Skeletal muscle tissue (tissue), 4 donors: ENCODE measurements around the gene ZBTB47. TPM values are rescaled to one million over a fixed set of nuclear protein-coding genes. Genes with fewer than 3 reads are reported as not detected.
A peak's percentile ranks its signal among the peaks of the same experiment; 100 is the strongest.

Experiments used
- H3K27ac ChIP-seq: one replicate; pipeline ENCODE4 v1.7.0; 2013; ENCODE audit warnings: mild to moderate bottlenecking, low read depth, low read length, inconsistent platforms
- H3K27me3 ChIP-seq, 3 donors: one replicate each; pipeline ENCODE4 v1.7.0; 2013; ENCODE audit warnings: low read length in 3 of 3; ENCODE audit not compliant: control insufficient read depth in 3 of 3, insufficient read depth in 3 of 3
- H3K36me3 ChIP-seq, 3 donors: one replicate each; pipeline ENCODE4 v1.7.0; 2013; ENCODE audit warnings: low read length in 3 of 3; ENCODE audit not compliant: control insufficient read depth in 3 of 3, insufficient read depth in 3 of 3
- H3K4me1 ChIP-seq, 3 donors: one replicate each; pipeline ENCODE4 v1.7.0; 2013; ENCODE audit warnings: low read length in 3 of 3, mild to moderate bottlenecking in 3 of 3; ENCODE audit not compliant: control insufficient read depth in 3 of 3, insufficient read depth in 3 of 3
- H3K4me3 ChIP-seq, 3 donors: one replicate each; pipeline ENCODE4 v1.7.0; 2013; ENCODE audit warnings: low read length in 3 of 3
- H3K9ac ChIP-seq, 3 donors: one replicate each; pipeline ENCODE4 v1.7.0; 2013; ENCODE audit warnings: low read length in 3 of 3, mild to moderate bottlenecking in 3 of 3, moderate library complexity in 2 of 3, low read depth in 1 of 3
- H3K9me3 ChIP-seq, 3 donors: one replicate each; pipeline ENCODE4 v1.7.0; 2013; ENCODE audit warnings: low read length in 3 of 3; ENCODE audit not compliant: control insufficient read depth in 3 of 3
- total RNA-seq: library from RNA; depleted of rRNA; stranded (reverse); fragments of >200 nt; gene quantifications from one replicate; pipeline ENCODE4 v1.2.3, GENCODE V29; 2014
- donor health status: Osteomylitis.

ZBTB47 gene
- total RNA-seq, 1 donor from 2014 or later: 21.4 TPM

DNA sequence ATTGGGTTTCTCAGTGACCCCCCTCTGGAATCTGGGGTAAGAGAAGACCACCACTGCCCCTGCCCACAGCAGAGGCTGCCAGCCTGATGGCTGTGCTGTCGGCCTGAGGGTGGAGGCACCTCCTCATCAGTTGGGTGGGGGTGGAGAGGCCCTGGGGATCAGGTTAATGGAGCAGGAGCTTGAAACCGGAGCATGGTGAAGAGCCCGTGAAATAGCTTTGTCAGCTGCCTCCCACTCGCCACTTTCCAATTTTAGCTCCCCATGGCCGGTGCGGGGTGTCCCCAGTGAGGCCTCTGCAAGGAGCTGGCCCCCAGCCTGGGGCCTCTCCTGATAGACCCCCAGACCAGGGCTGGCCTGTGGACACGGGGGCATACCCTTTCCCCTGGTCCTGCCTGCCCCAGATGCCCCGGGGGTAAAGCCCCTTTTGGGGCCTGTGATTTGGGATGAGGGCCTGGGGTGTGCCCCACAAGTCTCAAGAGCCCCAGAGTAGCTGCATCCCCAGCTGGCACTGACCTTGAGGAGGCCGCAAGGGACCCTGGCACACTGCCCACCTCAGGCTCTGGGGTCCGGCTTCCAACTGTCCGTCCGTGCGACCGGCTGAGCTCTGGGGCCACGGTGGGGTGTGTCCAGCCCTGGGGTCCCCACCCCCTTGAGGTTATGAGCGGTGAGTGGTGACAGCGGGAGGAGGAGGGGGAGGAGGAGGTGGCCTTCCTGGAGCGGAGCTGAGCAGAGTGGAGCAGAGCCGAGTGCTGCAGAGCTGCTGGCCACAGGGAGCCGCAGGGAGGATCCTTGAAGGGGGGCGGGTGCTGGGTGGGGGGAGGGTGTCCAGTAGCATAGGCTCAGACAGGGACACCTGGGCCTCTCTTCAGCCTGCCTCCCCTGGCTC is 48.8 kb downstream of the ZBTB47 start, which contains the start of gene HHATL:
Gene HHATL, minus strand, starts transcription at position 733 of the 886 bp plus-strand sequence. CDS start 1,972 bp downstream, outside the sequence.
- peak within 1 kb of the TSS; percentile 98 to 100 (median 99) for H3K9ac ChIP-seq
- peak within 1 kb of the TSS; percentile 100 for H3K27ac ChIP-seq
- peaks cover 64 to 82% (median 72%) of the 10 kb centered on the region in 3 donors for H3K4me1 ChIP-seq
- H3K36me3 ChIP-seq: peaks cover 9 to 19% (median 12%) of the 10 kb centered on the region in 3 donors
- H3K27me3 ChIP-seq: no peaks in the 10 kb centered on the region
- H3K9me3 ChIP-seq: no peaks in the 10 kb centered on the region
- peak within 1 kb of the TSS; percentile 67 to 86 (median 85) for H3K4me3 ChIP-seq

DNA sequence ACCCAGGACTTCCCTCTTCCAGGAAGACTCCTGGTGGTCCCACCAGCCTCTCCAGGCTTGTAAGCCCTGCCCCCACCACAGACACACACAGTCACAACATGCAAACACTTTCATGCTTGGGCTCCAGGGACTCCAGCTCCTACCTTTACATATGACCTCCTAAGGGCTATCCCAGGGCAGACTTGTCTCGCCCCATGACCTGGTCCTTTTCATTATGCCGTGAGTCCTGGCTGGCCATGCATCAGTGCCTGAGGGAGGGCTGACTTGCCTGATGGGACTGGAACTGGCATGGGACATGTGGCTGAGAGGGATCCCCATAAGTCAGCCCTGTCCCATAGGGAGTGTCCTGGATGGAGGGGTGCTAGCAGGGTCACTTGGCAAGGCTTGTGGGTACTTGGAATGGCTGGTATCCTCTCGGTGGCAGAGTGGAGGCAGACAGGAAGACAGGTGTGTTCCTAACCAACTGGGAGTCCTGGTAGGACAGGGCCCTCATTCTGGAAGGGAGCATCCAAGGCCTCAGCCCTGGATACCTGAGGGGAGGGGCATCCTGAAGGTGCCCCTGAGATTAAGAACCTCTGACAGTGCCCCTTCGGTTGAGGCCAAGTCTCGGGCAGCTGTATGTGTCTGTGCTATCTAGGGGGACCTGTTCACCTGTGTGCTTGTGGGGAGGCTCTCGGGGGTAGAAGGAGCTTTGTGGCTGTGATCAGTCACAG is 49.6 kb downstream of the ZBTB47 start:
- H3K4me1 ChIP-seq: peaks cover 62 to 74% (median 64%) of the 10 kb centered on the region in 3 donors
- H3K27me3 ChIP-seq: peaks cover 0 to 3% (median 0%) of the 10 kb centered on the region in 3 donors
- H3K9me3 ChIP-seq: no peaks in the 10 kb centered on the region
- H3K36me3 ChIP-seq: peaks cover 8 to 14% (median 9%) of the 10 kb centered on the region in 3 donors
- peak overlapping the region; percentile 25 to 85 (median 69) for H3K9ac ChIP-seq
- peak overlapping the region; percentile 100 for H3K27ac ChIP-seq
- H3K4me3 ChIP-seq: peak overlapping the region; percentile 4 to 67 (median 56)

DNA sequence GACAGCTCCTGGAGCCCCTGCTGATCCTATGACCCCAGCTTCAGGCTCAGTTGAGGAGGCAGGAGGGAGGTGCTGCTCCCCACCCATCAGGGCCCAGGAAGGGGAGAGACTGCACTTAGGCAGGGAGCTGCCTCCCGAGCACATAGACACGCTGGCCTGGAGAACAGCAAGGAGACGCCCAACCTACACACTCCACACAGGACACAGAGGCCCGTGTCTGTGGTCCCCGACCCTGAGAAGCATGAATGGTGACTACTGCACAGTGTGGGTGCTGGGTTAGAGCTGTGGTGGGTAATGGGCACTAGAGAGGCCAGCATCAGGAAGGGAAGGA is 50.2 kb downstream of the ZBTB47 start:
- Histone ChIP-seq H3K27ac (peak overlapping the region; percentile 100), H3K36me3 (peaks cover 4 to 9% (median 6%) of the 10 kb centered on the region in 3 donors), H3K27me3 (peaks cover 0 to 3% (median 0%) of the 10 kb centered on the region in 3 donors), H3K9me3 (no peaks in the 10 kb centered on the region), H3K9ac (peak overlapping the region; percentile 53 to 85 (median 69)), H3K4me1 (peaks cover 56 to 69% (median 59%) of the 10 kb centered on the region in 3 donors), H3K4me3 (peak overlapping the region in 1 of 3 donors; percentile 29)

DNA sequence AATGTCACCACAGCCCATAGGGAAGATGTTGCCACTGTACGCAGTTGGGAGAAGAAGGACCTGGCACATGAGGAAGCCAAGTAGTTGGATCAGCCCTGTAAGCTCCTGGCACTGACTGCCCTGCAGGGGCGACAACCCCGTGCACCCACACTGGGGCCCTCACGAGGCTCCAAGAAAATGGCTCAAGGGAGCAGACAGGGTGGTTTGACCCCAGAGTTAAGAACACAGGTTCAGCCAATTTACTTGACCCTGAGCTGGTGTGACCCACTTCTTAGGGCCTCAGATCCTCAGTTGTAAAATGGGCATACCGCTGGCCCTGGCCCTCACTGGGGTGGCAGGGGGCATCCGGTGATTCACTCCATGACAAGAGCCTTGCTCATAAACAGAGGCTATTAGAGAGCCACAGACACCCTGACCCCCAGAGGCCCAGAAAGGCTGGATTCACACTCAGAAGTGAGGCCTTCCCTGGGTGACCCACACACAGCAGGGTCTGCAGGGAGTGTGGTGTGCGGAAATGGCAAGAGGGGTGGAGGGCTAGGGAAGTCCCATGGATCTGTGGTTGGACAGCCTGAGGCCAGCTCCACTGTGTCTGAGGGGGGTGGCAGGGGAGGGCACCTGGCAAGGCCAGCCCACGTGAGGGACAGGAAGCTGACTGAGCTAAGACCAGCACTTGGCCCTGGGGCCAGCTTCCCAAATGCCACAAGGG is 50.8 kb downstream of the ZBTB47 start:
- H3K9me3 ChIP-seq: no peaks in the 10 kb centered on the region
- H3K4me3 ChIP-seq: no peak overlapping the region
- peak overlapping the region; percentile 100 for H3K27ac ChIP-seq
- H3K36me3 ChIP-seq: peaks cover 0 to 6% (median 2%) of the 10 kb centered on the region in 3 donors
- H3K4me1 ChIP-seq: peaks cover 52 to 63% (median 53%) of the 10 kb centered on the region in 3 donors
- peak overlapping the region; percentile 27 to 85 (median 46) for H3K9ac ChIP-seq
- H3K27me3 ChIP-seq: peaks cover 0 to 3% (median 0%) of the 10 kb centered on the region in 3 donors

DNA sequence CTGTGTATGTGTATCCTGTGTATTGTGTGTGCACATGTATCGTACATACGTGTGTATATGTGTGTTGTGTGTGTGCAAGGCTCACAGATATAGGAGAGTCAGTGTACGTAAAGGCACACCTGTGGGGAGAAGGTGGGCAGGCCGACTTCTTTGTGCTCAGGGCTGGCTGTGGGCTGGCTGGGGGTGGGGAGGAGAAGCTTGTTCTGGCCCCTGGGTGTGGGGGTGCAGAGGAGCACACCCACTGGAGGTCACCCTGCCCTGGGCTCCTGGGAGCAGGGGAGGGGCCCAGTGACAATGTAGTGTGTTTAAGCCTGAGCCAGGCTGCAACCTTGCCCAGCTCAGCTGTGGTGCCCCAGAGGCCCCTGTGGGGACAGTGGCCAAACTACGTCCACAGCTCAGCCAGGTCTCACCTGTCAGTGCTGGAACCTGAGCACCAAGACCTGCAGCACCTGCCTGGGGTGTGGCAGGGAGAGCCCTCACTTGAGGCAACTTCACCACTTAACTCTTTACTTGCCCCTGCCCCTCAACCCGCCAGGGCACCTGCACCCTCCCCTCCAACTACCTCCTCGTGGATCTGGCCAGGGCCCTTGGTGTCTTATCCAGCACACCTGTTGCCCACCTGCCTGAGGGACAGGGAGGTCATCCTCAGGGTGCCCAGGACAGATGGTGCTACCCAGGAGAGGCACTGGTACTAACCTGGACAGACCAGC is 51.7 kb downstream of the ZBTB47 start:
- H3K27me3 ChIP-seq: peaks cover 0 to 3% (median 0%) of the 10 kb centered on the region in 3 donors
- no peak overlapping the region for H3K4me3 ChIP-seq
- peak overlapping the region; percentile 100 for H3K27ac ChIP-seq
- peaks cover 0 to 6% (median 0%) of the 10 kb centered on the region in 3 donors for H3K36me3 ChIP-seq
- peak overlapping the region; percentile 27 to 85 (median 29) for H3K9ac ChIP-seq
- no peaks in the 10 kb centered on the region for H3K9me3 ChIP-seq
- H3K4me1 ChIP-seq: peaks cover 43 to 54% (median 44%) of the 10 kb centered on the region in 3 donors

DNA sequence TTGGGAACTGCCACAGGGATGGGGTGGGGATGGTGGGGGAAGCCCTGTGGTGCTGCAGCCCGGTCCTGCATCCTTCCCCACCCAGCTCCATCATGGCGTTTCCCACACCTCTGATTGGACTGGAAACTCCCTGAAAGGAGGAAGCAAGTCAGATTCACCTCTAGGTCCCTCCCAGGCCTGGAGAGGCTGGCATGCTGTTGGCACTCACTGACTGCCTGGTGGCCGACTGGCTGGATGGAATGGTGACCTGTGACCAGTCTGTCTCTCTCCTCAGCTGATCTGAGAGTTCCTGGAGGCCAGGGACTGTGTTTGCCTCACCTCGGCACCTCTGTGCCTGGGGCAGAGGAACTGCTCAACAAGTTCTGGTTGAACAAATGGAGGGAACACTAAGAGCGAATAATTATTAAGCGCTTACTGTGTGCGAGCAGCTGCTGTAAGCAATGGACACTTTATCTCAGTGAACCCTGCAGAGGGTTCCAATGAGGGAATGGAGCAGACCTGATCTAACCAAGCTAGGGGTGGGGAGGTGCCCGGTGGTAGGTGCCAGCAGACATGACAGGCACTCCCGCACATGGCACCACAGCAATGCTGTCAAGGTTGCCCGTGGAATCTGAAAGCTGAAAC is 52.6 kb downstream of the ZBTB47 start:
- peak overlapping the region; percentile 15 to 85 (median 42) for H3K9ac ChIP-seq
- H3K27me3 ChIP-seq: peaks cover 0 to 3% (median 0%) of the 10 kb centered on the region in 3 donors
- no peaks in the 10 kb centered on the region for H3K9me3 ChIP-seq
- H3K27ac ChIP-seq: peak overlapping the region; percentile 100
- peaks cover 0 to 4% (median 0%) of the 10 kb centered on the region in 3 donors for H3K36me3 ChIP-seq
- H3K4me3 ChIP-seq: no peak overlapping the region
- H3K4me1 ChIP-seq: peaks cover 38 to 48% (median 45%) of the 10 kb centered on the region in 3 donors

DNA sequence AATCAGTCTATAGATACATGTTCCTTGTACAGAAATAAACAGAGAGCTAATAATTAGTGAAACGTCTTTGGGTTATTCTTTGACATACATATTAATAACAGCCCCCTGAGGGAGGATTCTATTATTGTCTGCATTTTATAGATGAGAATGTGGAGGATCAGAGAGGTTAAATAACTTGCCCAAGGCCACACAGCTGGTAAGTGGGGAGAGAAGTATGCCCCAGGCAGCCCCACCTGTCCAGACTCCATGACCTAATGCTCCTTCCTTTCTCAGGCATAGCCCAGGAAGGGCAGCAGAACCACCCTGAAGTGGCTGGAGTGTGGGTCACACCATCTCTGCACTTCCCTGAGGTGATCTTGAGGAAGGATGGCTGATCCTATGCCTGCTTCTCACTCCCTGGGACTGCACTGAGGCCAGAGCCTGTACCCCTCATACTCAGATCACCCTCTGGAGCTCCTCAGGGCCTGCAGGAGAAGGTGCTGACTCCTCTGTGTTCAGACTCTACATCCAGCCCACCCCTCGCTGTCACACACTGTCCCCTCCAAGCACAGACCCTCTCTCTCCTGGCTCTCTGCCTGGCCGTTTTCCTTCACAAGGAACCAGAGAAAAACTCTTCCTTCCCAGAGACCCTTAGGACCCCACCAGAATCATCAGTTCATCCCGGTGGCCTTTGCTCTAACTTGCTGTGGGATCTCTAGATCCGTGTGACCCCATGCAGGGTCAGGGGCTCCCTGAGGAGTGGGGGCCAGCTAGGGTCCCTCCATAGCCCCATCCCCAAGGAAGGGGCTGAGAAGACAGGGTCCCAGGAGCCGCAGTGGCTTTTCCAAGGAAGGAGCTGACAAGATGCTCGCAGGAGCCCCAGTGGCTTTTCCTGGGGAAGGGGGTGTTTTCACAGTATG is 53.5 kb downstream of the ZBTB47 start:
- no peak overlapping the region for H3K4me3 ChIP-seq
- H3K9ac ChIP-seq: peak overlapping the region in 2 of 3 donors; percentile 42 to 45
- H3K36me3 ChIP-seq: no peaks in the 10 kb centered on the region
- peak overlapping the region; percentile 100 for H3K27ac ChIP-seq
- H3K4me1 ChIP-seq: peaks cover 38 to 51% (median 44%) of the 10 kb centered on the region in 3 donors
- no peaks in the 10 kb centered on the region for H3K9me3 ChIP-seq
- peaks cover 0 to 3% (median 0%) of the 10 kb centered on the region in 3 donors for H3K27me3 ChIP-seq

DNA sequence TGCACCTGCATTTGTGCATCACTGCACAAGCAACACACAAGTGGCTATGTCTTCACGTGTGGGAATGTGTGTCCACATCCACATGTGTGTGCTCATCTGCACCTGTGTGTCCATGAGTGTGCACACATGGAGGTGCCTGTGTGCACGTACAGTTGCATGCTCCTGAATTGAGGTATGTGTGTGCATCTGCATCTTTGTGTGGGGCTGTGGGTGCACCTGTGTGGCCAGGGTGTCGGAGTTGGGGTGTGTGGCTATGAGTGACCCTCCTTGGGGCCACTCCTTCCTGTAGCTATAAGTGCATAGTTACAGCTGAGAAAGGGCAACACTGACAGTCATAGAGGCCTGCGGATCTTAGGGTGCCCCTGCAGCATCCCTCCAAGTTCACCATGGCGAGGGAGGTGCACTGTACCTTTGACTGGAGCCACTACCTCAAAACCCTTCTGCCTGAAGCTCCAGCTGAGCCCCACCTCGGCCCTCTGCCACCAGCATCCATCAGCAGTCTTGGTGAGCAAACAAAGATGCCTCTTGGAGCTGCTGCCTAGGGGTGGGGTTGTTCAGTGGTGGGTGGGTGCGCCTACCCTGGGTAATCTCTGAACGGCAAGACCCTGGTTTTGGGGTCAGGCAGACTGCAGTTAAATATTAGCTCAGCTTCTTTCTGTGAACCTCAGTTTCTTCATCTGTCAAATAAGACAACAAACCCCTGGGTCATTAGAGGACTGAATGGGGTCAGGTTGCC is 54.3 kb downstream of the ZBTB47 start:
- H3K4me1 ChIP-seq: peaks cover 37 to 51% (median 45%) of the 10 kb centered on the region in 3 donors
- H3K27ac ChIP-seq: no peak overlapping the region
- H3K27me3 ChIP-seq: peaks cover 0 to 3% (median 0%) of the 10 kb centered on the region in 3 donors
- H3K9ac ChIP-seq: peak overlapping the region in 1 of 3 donors; percentile 8
- no peaks in the 10 kb centered on the region for H3K36me3 ChIP-seq
- no peaks in the 10 kb centered on the region for H3K9me3 ChIP-seq
- H3K4me3 ChIP-seq: no peak overlapping the region
